B cell (primary cell): ENCODE results near the gene QRICH2.

ENCODE experiments used
- CTCF ChIP-seq: fragments of 200-600 bp; IDR thresholded peaks from one replicate; pipeline ENCODE4 v1.8.0; 2022; ENCODE audit warnings: antibody characterized with exemption, mild to moderate bottlenecking
- EZH2 ChIP-seq: IDR thresholded peaks from 2 replicates; pipeline ENCODE4 v1.6.1; 2012; ENCODE audit warnings: borderline replicate concordance, low read depth, mild to moderate bottlenecking, moderate library complexity, low read length; ENCODE audit not compliant: insufficient read depth, poor library complexity, severe bottlenecking

DNA sequence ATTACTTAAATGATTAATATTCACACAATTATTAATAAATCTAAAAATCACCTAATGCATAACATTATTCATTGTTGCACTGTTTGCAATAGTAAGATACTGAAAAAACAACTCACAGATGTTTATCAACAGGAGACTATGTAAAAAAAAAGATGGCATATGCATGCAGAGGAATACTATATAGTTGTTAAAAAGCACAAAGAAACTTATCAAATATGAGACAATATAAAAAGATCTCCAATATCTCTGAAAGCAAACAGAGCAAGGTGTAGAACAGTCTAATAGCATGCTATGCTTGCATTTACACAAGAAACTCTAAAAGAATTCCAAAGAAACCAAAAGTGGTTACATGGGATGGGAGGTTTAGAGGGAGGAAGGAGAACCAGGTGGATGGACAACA lies 71.5 kb downstream of the QRICH2 start:
- TF ChIP-seq CTCF (no peak), EZH2 (no peak)
